A673 (cell line): Measurements from ENCODE around the gene F13A1.
A peak's percentile ranks its signal among the peaks of the same experiment; 100 is the strongest.

Experiments
- CTCF ChIP-seq: fragments of 300-800, 200-600 bp; sonication (generic); conservative IDR thresholded peaks from 2 replicates; pipeline ENCODE4 v1.5.1; 2017; ENCODE audit warnings: low read depth, mild to moderate bottlenecking, antibody characterized with exemption, low read length, moderate library complexity, mixed read lengths
- EZH2 ChIP-seq: fragments of 200-600 bp; sonication (generic); IDR thresholded peaks from 2 replicates; pipeline ENCODE4 v1.6.1; 2017; ENCODE audit warnings: borderline replicate concordance, low read depth, mild to moderate bottlenecking, mixed read lengths, antibody characterized with exemption, low read length; ENCODE audit not compliant: poor library complexity, severe bottlenecking

DNA sequence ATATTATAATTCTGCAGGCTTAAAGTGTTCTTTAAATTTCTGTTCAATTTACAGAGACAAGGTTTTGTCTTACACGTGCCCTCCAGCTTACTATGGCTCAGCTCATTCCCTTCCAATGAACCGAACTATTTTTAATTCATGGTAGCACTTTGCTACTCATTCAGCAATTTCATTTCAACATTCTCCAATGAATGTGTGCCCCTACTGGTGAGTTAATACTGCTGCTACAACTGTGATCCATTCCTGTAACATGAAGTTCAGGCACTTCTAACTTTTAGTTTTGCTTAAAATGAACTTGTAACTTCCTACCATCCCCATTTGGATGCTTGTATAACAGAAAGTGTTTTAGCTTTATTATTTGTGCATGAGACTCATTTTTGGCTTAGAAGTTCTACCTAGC, 99.7 kb downstream of the F13A1 start:
- TF ChIP-seq CTCF (peak; percentile 49; the same call in 1 of the 2 replicates), EZH2 (no peak)
